Measurements from ENCODE around the gene CLEC18A. TPM values are rescaled to one million over a fixed set of nuclear protein-coding genes. Genes with fewer than 3 reads are reported as not detected.

Gene CLEC18A
- total RNA-seq, 2 donors from 2014 or later: 1.5 to 1.7 TPM

DNA sequence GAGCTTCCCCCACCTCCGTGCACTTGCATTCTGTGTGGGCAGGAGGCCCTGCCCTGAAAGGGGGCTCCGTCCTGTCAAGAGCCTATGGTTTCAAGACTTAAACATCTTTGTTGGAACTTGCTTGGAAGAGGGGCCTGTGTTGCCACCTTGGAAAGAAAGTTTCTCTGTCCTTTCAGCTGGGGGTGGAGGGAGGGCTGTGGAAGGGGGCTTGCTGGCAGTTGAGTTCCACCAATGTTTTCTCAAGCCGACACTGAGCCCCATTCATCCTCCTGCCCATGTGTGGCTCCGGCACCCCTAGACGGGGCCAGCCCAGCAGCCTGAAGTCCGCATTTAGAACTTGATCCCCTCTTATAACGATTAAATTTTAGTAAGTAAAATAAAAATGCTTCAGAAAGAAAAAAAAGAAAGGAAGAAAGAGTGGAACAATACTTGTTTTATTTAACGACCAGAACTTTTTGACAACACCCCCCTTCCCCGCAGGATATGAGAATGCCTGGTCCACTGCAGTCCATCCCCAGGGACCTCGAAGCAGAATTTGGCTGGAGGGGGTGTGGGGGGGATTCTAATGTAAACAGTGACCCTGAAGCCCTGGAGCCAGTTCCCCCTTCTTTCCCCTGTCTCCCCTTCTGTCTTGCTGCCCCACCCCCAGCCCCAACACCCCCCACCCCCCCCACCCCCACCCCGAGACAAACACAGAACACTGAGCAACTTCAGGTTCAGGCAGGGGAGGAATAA lies 26.9 kb upstream of the CLEC18A start:
- H3K9me3 Mint-ChIP-seq: no peaks in the 10 kb centered on the region
- H3K4me1 Mint-ChIP-seq: no peaks in the 10 kb centered on the region
- H3K36me3 Mint-ChIP-seq (ENCODE audit: low read depth): peaks cover 42% of the 10 kb centered on the region
- no peaks in the 10 kb centered on the region for H3K27me3 Mint-ChIP-seq
- no peak overlapping the region for H3K4me3 Mint-ChIP-seq
- H3K27ac Mint-ChIP-seq: no peak overlapping the region
- no peak for ATAC-seq (replicated peaks)

GRCh38 chr16:69924777-69925191 lies 26.4 kb upstream of the CLEC18A start:
- no peak for ATAC-seq (replicated peaks)
- Mint-ChIP-seq H3K9me3 (no peaks in the 10 kb centered on the region), H3K36me3 (ENCODE audit: low read depth) (peaks cover 45% of the 10 kb centered on the region), H3K27me3 (no peaks in the 10 kb centered on the region), H3K4me3 (no peak overlapping the region), H3K27ac (no peak overlapping the region), H3K4me1 (no peaks in the 10 kb centered on the region)

DNA sequence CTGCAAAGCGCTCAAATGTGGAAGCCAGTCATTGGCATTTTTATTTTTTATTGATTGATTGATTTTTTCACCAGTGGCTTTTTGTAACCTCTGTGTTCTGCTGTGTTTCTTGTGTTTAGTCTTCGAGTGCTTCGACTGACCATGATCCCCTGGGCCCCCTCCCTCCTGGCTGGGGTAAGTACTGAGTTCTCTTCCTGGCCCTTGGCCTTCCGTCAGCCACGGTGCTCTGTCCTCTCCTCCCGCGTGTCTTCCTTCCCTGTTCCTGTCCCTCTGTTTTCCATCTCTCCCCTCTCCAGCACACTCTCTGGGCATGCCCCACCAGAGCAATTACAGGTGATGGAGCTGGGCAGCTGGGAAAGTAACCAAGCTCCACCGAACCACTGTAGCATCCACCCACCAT lies 25.8 kb upstream of the CLEC18A start:
- Mint-ChIP-seq H3K9me3 (no peaks in the 10 kb centered on the region), H3K36me3 (ENCODE audit: low read depth) (peaks cover 51% of the 10 kb centered on the region), H3K4me3 (no peak overlapping the region), H3K27ac (peak overlapping the region; percentile 68), H3K27me3 (no peaks in the 10 kb centered on the region), H3K4me1 (no peaks in the 10 kb centered on the region)
- ATAC-seq (replicated peaks): no peak

- Mint-ChIP-seq H3K27ac (peak overlapping the region; percentile 68), H3K4me3 (no peak overlapping the region), H3K4me1 (no peaks in the 10 kb centered on the region), H3K36me3 (ENCODE audit: low read depth) (peaks cover 53% of the 10 kb centered on the region), H3K9me3 (no peaks in the 10 kb centered on the region), H3K27me3 (no peaks in the 10 kb centered on the region)
- ATAC-seq (replicated peaks): no peak
Measured at GRCh38 chr16:69926241-69926640, 24.9 kb upstream of the CLEC18A start.

DNA sequence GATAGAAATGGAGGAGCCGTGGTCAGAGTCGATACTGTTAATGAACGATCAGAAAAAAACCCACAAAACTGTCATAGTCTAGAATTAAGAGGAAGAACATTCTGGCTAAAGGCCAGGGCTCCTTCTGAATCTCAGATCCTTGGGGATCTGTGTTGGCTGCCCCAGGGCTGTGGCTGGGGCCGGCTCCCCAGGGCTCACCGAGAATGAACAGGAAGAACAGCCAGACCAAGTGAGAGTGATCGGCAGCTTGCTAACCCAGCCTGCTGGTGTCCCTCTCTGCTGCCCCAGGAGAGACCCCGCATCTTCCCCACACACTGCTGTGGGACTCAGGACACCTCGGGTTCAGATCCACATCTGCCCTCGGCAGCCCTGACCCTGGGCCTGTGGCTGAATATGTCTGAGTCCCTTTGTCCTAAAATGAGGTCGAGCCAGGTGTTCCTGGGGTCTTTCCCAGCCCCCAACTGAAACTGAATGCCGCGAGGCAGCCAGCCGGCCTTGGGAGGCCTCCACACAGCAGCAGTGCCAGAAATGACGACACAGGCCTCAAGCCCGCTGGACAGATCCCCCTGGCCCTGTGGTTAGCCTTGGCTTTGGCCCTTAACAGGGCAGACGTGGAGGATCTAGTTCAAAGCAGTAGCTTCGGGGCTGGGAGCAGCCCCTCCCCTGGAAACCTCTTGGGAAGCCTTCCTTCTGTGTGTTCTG lies 23.9 kb upstream of the CLEC18A start:
- H3K27ac Mint-ChIP-seq: peak overlapping the region; percentile 68
- H3K27me3 Mint-ChIP-seq: no peaks in the 10 kb centered on the region
- H3K9me3 Mint-ChIP-seq: no peaks in the 10 kb centered on the region
- no peaks in the 10 kb centered on the region for H3K4me1 Mint-ChIP-seq
- ATAC-seq (replicated peaks): no peak
- no peak overlapping the region for H3K4me3 Mint-ChIP-seq
- peaks cover 55% of the 10 kb centered on the region for H3K36me3 Mint-ChIP-seq (ENCODE audit: low read depth)

GRCh38 chr16:69928856-69929400 lies 22.2 kb upstream of the CLEC18A start:
- peaks cover 66% of the 10 kb centered on the region for H3K36me3 Mint-ChIP-seq (ENCODE audit: low read depth)
- no peak overlapping the region for H3K4me3 Mint-ChIP-seq
- no peaks in the 10 kb centered on the region for H3K4me1 Mint-ChIP-seq
- H3K27me3 Mint-ChIP-seq: no peaks in the 10 kb centered on the region
- ATAC-seq (replicated peaks): no peak
- H3K27ac Mint-ChIP-seq: no peak overlapping the region
- no peaks in the 10 kb centered on the region for H3K9me3 Mint-ChIP-seq

GRCh38 chr16:69929480-69929879 lies 21.7 kb upstream of the CLEC18A start:
- H3K4me3 Mint-ChIP-seq: no peak overlapping the region
- H3K9me3 Mint-ChIP-seq: no peaks in the 10 kb centered on the region
- H3K27me3 Mint-ChIP-seq: no peaks in the 10 kb centered on the region

DNA sequence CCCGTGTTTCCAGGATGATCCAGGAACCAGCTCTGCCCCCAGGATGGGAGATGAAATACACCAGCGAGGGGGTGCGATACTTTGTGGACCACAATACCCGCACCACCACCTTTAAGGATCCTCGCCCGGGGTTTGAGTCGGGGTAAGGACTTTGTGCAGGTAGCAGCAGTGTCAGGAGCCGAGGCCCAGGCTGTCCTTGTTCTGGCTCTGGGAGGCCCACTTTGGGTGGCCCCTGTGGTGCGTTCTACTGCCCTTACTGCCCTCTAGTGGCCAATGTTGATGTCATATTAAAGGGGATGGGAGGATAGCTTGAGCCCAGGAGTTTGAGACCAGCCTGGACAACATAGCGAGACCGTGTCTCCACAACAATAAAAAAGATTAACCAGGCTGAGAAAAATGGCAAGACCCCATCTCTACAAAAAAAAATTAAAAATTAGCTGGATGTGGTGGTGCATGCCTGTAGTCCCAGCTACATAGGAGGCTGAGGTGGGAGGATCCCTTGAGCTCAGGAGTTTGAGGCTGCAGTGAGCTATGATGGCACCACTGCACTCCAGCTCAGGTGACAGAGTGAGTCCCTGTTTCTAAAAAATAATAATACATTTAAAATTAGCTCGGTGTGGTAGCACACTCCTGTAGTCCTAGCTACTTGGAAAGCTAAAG lies 20.9 kb upstream of the CLEC18A start:
- no peaks in the 10 kb centered on the region for H3K9me3 Mint-ChIP-seq
- no peak overlapping the region for H3K27ac Mint-ChIP-seq
- peak; percentile 80 for ATAC-seq (replicated peaks)
- no peaks in the 10 kb centered on the region for H3K4me1 Mint-ChIP-seq
- H3K27me3 Mint-ChIP-seq: no peaks in the 10 kb centered on the region
- H3K36me3 Mint-ChIP-seq (ENCODE audit: low read depth): peaks cover 76% of the 10 kb centered on the region
- no peak overlapping the region for H3K4me3 Mint-ChIP-seq

More at GRCh38 chr16:69929480-69929879, 21.7 kb upstream of the CLEC18A start:
- Mint-ChIP-seq H3K36me3 (ENCODE audit: low read depth) (peaks cover 71% of the 10 kb centered on the region), H3K27ac (no peak overlapping the region), H3K4me1 (no peaks in the 10 kb centered on the region)
- ATAC-seq (replicated peaks): no peak

- H3K27me3 Mint-ChIP-seq: no peaks in the 10 kb centered on the region
- H3K36me3 Mint-ChIP-seq (ENCODE audit: low read depth): peaks cover 76% of the 10 kb centered on the region
- H3K27ac Mint-ChIP-seq: no peak overlapping the region
- H3K4me1 Mint-ChIP-seq: no peaks in the 10 kb centered on the region
- H3K4me3 Mint-ChIP-seq: no peak overlapping the region
- H3K9me3 Mint-ChIP-seq: no peaks in the 10 kb centered on the region
- no peak for ATAC-seq (replicated peaks)
Measured at GRCh38 chr16:69931631-69932030, 19.5 kb upstream of the CLEC18A start.

DNA sequence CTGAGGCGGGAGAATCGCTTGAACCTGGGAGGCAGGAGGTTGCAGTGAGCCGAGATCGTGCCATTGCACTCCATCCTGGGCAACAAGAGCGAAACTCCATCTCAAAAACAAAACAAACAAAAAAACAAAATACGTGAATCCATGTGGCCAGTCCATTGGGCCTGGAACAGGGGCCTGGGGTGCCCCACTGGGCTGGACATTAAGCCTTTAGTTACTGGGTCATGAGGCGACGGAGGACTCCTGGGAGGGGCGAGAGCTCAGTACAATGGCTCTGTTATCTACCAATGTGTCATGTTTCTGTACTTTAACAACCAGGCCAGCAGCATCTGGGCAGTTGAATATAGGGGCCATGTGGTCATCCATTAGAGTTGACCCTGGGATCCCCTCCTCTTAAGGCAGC lies 18.9 kb upstream of the CLEC18A start:
- Mint-ChIP-seq H3K27ac (no peak overlapping the region), H3K27me3 (no peaks in the 10 kb centered on the region), H3K36me3 (ENCODE audit: low read depth) (peaks cover 79% of the 10 kb centered on the region), H3K9me3 (no peaks in the 10 kb centered on the region), H3K4me1 (no peaks in the 10 kb centered on the region), H3K4me3 (no peak overlapping the region)
- no peak for ATAC-seq (replicated peaks)

- Mint-ChIP-seq H3K9me3 (no peaks in the 10 kb centered on the region), H3K27me3 (no peaks in the 10 kb centered on the region), H3K4me3 (no peak overlapping the region), H3K4me1 (no peaks in the 10 kb centered on the region), H3K27ac (no peak overlapping the region), H3K36me3 (ENCODE audit: low read depth) (peaks cover 85% of the 10 kb centered on the region)
- ATAC-seq (replicated peaks): no peak
Measured at GRCh38 chr16:69932691-69933392, 18.3 kb upstream of the CLEC18A start.

DNA sequence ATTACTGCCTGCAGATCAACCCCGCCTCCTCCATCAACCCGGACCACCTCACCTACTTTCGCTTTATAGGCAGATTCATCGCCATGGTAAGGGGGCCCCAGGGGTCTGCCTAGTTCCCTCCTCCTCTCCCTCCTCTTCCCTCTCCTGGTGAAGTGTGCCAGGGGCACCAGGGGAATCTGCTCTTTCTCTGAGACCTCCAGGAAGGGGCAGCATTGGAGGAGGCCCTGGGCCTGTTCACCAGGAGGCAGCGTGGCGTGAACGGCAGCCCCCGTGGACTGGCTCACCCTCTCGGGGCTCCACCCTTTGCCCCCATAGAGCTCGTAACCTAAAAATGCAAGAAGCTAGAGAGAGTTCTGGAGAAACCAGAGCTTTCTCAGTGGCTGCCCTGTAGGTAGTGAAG lies 17.1 kb upstream of the CLEC18A start:
- no peak for ATAC-seq (replicated peaks)
- H3K4me1 Mint-ChIP-seq: no peaks in the 10 kb centered on the region
- no peak overlapping the region for H3K4me3 Mint-ChIP-seq
- peaks cover 95% of the 10 kb centered on the region for H3K36me3 Mint-ChIP-seq (ENCODE audit: low read depth)
- H3K27me3 Mint-ChIP-seq: no peaks in the 10 kb centered on the region
- peak overlapping the region; percentile 59 for H3K27ac Mint-ChIP-seq
- no peaks in the 10 kb centered on the region for H3K9me3 Mint-ChIP-seq

- Mint-ChIP-seq H3K4me1 (no peaks in the 10 kb centered on the region), H3K4me3 (no peak overlapping the region), H3K36me3 (ENCODE audit: low read depth) (peaks cover 90% of the 10 kb centered on the region), H3K9me3 (no peaks in the 10 kb centered on the region), H3K27ac (no peak overlapping the region), H3K27me3 (no peaks in the 10 kb centered on the region)
- ATAC-seq (replicated peaks): no peak
Measured at GRCh38 chr16:69934751-69935150, 16.4 kb upstream of the CLEC18A start.

DNA sequence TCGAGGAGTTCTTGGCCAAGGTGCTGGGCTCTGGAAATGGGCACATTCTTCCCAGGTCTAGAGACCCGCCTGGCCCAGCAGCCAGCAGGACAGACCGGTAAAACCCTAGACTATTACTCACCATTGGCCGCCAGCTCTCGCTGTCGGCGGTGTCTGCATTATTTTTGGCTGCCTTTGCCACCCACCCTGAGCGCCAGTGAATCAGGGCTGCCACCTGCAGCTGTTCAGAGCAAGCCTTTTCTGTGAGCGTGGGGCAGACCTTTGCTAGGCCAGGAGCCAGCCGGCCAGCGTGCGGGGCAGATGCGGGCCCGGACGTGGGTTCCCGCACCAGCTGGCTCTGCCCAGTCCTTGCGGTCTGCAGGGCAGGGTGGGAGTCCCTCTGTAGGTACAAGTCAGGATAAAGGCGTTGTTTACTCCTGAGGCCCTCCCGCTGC lies 15.8 kb upstream of the CLEC18A start:
- no peaks in the 10 kb centered on the region for H3K27me3 Mint-ChIP-seq
- H3K36me3 Mint-ChIP-seq (ENCODE audit: low read depth): peaks cover 85% of the 10 kb centered on the region
- H3K4me1 Mint-ChIP-seq: no peaks in the 10 kb centered on the region
- no peak overlapping the region for H3K4me3 Mint-ChIP-seq
- no peaks in the 10 kb centered on the region for H3K9me3 Mint-ChIP-seq
- no peak for ATAC-seq (replicated peaks)
- no peak overlapping the region for H3K27ac Mint-ChIP-seq
